Body of pancreas (tissue), 4 donors: ENCODE measurements around the gene PLA2R1.

Experiments
- POLR2A ChIP-seq, 3 donors: fragments of 450-650 bp; IDR thresholded peaks; one replicate each; pipeline ENCODE4 v1.6.1; 2016; ENCODE audit warnings: antibody characterized with exemption in 3 of 3, mild to moderate bottlenecking in 2 of 3
- TF ChIP-seq, protein P1 (sequence below), 7 experiments: fragments of 450-650 bp in 4 of 7; fragments of 200-600 bp in 3 of 7; sonication (generic) in 3 of 7; IDR thresholded peaks; one replicate each; pipeline ENCODE4 v1.5.1; 2016 to 2019; ENCODE audit warnings: antibody characterized with exemption in 7 of 7

DNA sequence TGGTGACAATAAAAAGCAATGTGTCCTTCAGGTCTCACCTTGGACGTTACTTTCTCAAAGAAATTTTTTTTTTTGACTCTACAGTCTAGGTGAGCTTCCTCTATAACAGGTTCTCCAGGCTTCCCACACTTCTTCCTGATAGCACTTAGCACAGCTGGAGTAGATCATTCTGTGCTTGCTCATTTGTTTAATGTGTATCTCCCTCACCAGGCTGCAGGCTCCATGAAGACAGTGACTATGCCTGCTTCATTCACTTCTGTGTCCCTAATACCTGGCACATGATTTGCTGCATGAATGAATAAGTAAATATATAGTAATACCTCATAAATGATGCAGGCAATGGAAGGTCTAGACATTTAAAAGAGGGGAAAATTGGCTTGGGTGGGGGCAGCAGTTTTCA is 154.5 kb downstream of the PLA2R1 start:
- TF ChIP-seq, protein P1, sequence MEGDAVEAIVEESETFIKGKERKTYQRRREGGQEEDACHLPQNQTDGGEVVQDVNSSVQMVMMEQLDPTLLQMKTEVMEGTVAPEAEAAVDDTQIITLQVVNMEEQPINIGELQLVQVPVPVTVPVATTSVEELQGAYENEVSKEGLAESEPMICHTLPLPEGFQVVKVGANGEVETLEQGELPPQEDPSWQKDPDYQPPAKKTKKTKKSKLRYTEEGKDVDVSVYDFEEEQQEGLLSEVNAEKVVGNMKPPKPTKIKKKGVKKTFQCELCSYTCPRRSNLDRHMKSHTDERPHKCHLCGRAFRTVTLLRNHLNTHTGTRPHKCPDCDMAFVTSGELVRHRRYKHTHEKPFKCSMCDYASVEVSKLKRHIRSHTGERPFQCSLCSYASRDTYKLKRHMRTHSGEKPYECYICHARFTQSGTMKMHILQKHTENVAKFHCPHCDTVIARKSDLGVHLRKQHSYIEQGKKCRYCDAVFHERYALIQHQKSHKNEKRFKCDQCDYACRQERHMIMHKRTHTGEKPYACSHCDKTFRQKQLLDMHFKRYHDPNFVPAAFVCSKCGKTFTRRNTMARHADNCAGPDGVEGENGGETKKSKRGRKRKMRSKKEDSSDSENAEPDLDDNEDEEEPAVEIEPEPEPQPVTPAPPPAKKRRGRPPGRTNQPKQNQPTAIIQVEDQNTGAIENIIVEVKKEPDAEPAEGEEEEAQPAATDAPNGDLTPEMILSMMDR (IDR thresholded peaks at IDR 0.05) = no peak
- TF ChIP-seq POLR2A (IDR thresholded peaks at IDR 0.05) = no peak
